Esophagus squamous epithelium (tissue), 4 donors: ENCODE results near the gene ANKS1B.

ENCODE experiments used
- POLR2A ChIP-seq, 4 donors: fragments of 450-650 bp; IDR thresholded peaks; one replicate each; pipeline ENCODE4 v1.6.1; 2017; ENCODE audit warnings: antibody characterized with exemption in 4 of 4, mild to moderate bottlenecking in 4 of 4, moderate library complexity in 3 of 4
- TF ChIP-seq, protein P1 (sequence below), 6 experiments: fragments of 450-650 bp in 4 of 6; fragments of 200-600 bp in 2 of 6; sonication (generic) in 2 of 6; IDR thresholded peaks; one replicate each; pipeline ENCODE4 v1.5.1; 2016 to 2019; ENCODE audit warnings: antibody characterized with exemption in 6 of 6, mild to moderate bottlenecking in 4 of 6, moderate library complexity in 4 of 6

DNA sequence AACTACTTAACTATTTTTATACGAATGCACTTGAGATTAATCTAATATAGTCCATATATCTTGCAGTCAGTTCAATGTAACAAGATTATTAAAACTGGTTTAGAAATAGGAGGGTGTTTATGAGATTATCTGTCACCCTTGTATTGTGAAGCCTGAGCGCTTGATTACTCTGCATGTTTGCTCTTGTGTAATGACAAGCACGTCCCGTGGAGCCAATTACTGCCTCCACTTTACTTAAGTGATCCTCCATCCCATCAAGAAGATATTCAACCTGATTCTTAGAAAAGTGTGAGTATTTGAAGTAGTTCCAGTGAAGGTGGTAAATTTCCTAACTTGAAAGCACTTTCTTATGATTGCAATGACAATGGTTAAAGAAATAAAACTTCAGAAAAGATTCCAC is 752.4 kb downstream of the ANKS1B start:
- TF ChIP-seq, protein P1, sequence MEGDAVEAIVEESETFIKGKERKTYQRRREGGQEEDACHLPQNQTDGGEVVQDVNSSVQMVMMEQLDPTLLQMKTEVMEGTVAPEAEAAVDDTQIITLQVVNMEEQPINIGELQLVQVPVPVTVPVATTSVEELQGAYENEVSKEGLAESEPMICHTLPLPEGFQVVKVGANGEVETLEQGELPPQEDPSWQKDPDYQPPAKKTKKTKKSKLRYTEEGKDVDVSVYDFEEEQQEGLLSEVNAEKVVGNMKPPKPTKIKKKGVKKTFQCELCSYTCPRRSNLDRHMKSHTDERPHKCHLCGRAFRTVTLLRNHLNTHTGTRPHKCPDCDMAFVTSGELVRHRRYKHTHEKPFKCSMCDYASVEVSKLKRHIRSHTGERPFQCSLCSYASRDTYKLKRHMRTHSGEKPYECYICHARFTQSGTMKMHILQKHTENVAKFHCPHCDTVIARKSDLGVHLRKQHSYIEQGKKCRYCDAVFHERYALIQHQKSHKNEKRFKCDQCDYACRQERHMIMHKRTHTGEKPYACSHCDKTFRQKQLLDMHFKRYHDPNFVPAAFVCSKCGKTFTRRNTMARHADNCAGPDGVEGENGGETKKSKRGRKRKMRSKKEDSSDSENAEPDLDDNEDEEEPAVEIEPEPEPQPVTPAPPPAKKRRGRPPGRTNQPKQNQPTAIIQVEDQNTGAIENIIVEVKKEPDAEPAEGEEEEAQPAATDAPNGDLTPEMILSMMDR (IDR thresholded peaks at IDR 0.05), result no peak
- no peak for TF ChIP-seq POLR2A (IDR thresholded peaks at IDR 0.05)
